GM23338 (cell line): Measurements from ENCODE around the gene GFOD1. TPM values are rescaled to one million over a fixed set of nuclear protein-coding genes. Genes with fewer than 3 reads are reported as not detected.

Source experiments
- ATAC-seq: fragments of 200-7000 bp; cut with Tn5 transposase; 3 replicates; pipeline ENCODE4 v1.9.1; 2020
- DNase-seq: peaks from one replicate; pipeline ENCODE4 v3.0.0-alpha.2; 2015; ENCODE audit warnings: low spot score
- H2AFZ ChIP-seq: fragments of 200-600 bp; sonication (generic); 2 replicates; pipeline ENCODE4 v1.8.0; 2016; ENCODE audit warnings: antibody characterized with exemption, mild to moderate bottlenecking, moderate library complexity
- H3F3A ChIP-seq: fragments of 200-600 bp; sonication (generic); replicated peaks from 2 replicates; pipeline ENCODE4 v1.8.0; 2017; ENCODE audit warnings: antibody characterized with exemption, mixed run types, low read depth
- H3K27ac ChIP-seq: fragments of 200-600 bp; sonication (generic); 2 replicates; pipeline ENCODE4 v1.6.1; 2016; ENCODE audit warnings: low read depth
- H3K27me3 ChIP-seq: fragments of 200-600 bp; sonication (generic); 2 replicates; pipeline ENCODE4 v1.8.0; 2016; ENCODE audit warnings: mild to moderate bottlenecking, mixed run types, moderate library complexity; ENCODE audit not compliant: insufficient read depth
- H3K36me3 ChIP-seq: fragments of 200-600 bp; sonication (generic); 2 replicates; pipeline ENCODE4 v1.8.0; 2016; ENCODE audit warnings: mild to moderate bottlenecking; ENCODE audit not compliant: insufficient read depth
- H3K4me1 ChIP-seq: fragments of 200-600 bp; sonication (generic); 2 replicates; pipeline ENCODE4 v1.8.0; 2016; ENCODE audit warnings: mild to moderate bottlenecking, moderate library complexity; ENCODE audit not compliant: insufficient read depth
- H3K4me2 ChIP-seq: fragments of 200-600 bp; sonication (generic); 2 replicates; pipeline ENCODE4 v1.7.1; 2017; ENCODE audit warnings: mixed run types
- H3K4me3 ChIP-seq: fragments of 200-600 bp; sonication (generic); 2 replicates; pipeline ENCODE4 v1.6.1; 2016; ENCODE audit warnings: mixed run types
- H3K79me2 ChIP-seq: fragments of 200-600 bp; sonication (generic); replicated peaks from 2 replicates; pipeline ENCODE4 v1.8.0; 2017; ENCODE audit warnings: mild to moderate bottlenecking; ENCODE audit not compliant: insufficient read depth
- H3K9me2 ChIP-seq: fragments of 200-600 bp; sonication (generic); 2 replicates; pipeline ENCODE4 v1.8.0; 2017; ENCODE audit not compliant: insufficient read depth
- H4K20me1 ChIP-seq: fragments of 200-600 bp; sonication (generic); replicated peaks from 2 replicates; pipeline ENCODE4 v1.8.0; 2017; ENCODE audit warnings: mild to moderate bottlenecking; ENCODE audit not compliant: insufficient read depth
- H3K27ac Mint-ChIP-seq: 2 replicates; pipeline ENCODE4 v1.8.0; 2020; ENCODE audit warnings: inconsistent platforms, mild to moderate bottlenecking, moderate library complexity, mixed read lengths
- H3K27me3 Mint-ChIP-seq: 3 replicates; pipeline ENCODE4 v1.8.0; 2022; ENCODE audit warnings: low read depth, mild to moderate bottlenecking, moderate library complexity, mixed read lengths, inconsistent platforms; ENCODE audit not compliant: insufficient read depth, poor library complexity
- H3K36me3 Mint-ChIP-seq: 3 replicates; pipeline ENCODE4 v1.8.0; 2021; ENCODE audit warnings: low read depth, mild to moderate bottlenecking, inconsistent platforms, moderate library complexity, mixed read lengths
- H3K4me1 Mint-ChIP-seq: 3 replicates; pipeline ENCODE4 v1.8.0; 2020; ENCODE audit warnings: mild to moderate bottlenecking, inconsistent platforms, mixed read lengths
- H3K4me3 Mint-ChIP-seq: 3 replicates; pipeline ENCODE4 v1.8.0; 2021; ENCODE audit warnings: moderate library complexity, mild to moderate bottlenecking, inconsistent platforms, mixed read lengths
- H3K9me3 Mint-ChIP-seq: 3 replicates; pipeline ENCODE4 v1.8.0; 2020; ENCODE audit warnings: moderate library complexity, mild to moderate bottlenecking, inconsistent platforms, mixed read lengths
- CREB1 ChIP-seq: fragments of 250-450 bp; sonication (Bioruptor Pico); IDR thresholded peaks from 2 replicates; pipeline ENCODE4 v1.5.0; 2020; ENCODE audit warnings: low read depth, mild to moderate bottlenecking, moderate library complexity
- CTCF ChIP-seq, 2 experiments: fragments of 200-600 bp in 1 of 2; sonication (generic) in 1 of 2; conservative IDR thresholded peaks; 2 replicates each; pipeline versions ENCODE4 v1.5.1 to v1.6.1; 2016 to 2017; ENCODE audit warnings: antibody characterized with exemption in 2 of 2, low read depth in 2 of 2, mild to moderate bottlenecking in 2 of 2, moderate library complexity in 1 of 2
- ETS1 ChIP-seq: IDR thresholded peaks from 2 replicates; pipeline ENCODE4 v1.6.1; 2016; ENCODE audit warnings: antibody characterized with exemption
- EZH2 ChIP-seq: fragments of 200-600 bp; sonication (generic); IDR thresholded peaks from one replicate; pipeline ENCODE4 v1.8.0; 2017; ENCODE audit warnings: antibody characterized with exemption, mild to moderate bottlenecking, low read depth; ENCODE audit not compliant: unreplicated experiment
- EZH2phosphoT487 ChIP-seq: fragments of 200-600 bp; sonication (generic); IDR thresholded peaks from one replicate; pipeline ENCODE4 v1.8.1; 2018; ENCODE audit warnings: antibody characterized with exemption; ENCODE audit not compliant: unreplicated experiment
- JUNB ChIP-seq: IDR thresholded peaks from one replicate; pipeline ENCODE4 v1.6.1; 2016; ENCODE audit warnings: antibody characterized with exemption; ENCODE audit not compliant: unreplicated experiment
- NANOG ChIP-seq: IDR thresholded peaks from 2 replicates; pipeline ENCODE4 v1.6.1; 2016; ENCODE audit warnings: antibody characterized with exemption, borderline replicate concordance
- POLR2AphosphoS5 ChIP-seq: IDR thresholded peaks from 2 replicates; pipeline ENCODE4 v1.6.1; 2016; ENCODE audit warnings: antibody characterized with exemption, low read depth
- REST ChIP-seq: IDR thresholded peaks from one replicate; pipeline ENCODE4 v1.6.1; 2018; ENCODE audit warnings: antibody characterized with exemption; ENCODE audit not compliant: unreplicated experiment
- ZNF114 ChIP-seq: fragments of 250-450 bp; sonication (Bioruptor Pico); IDR thresholded peaks from 2 replicates; pipeline ENCODE4 v1.5.0; 2020; ENCODE audit warnings: mild to moderate bottlenecking, moderate library complexity
- ZNF331 ChIP-seq: fragments of 250-450 bp; sonication (Bioruptor Pico); IDR thresholded peaks from 2 replicates; pipeline ENCODE4 v1.5.0; 2020; ENCODE audit warnings: low read depth, mild to moderate bottlenecking, moderate library complexity
- ZNF462 ChIP-seq: fragments of 250-450 bp; sonication (Bioruptor Pico); IDR thresholded peaks from 2 replicates; pipeline ENCODE4 v1.5.0; 2020; ENCODE audit warnings: mild to moderate bottlenecking, moderate library complexity
- polyA plus RNA-seq: library from polyadenylated mRNA; unstranded; fragments of >200 nt; fragmentation: Nextera tagmentation; extraction: Ambion mirVana; gene quantifications from 2 replicates; pipeline ENCODE4 v1.2.1, GENCODE V29; 2016
- total RNA-seq: library from RNA; depleted of rRNA; stranded (reverse); fragments of >200 nt; shearing (Covaris generic); gene quantifications from 2 replicates; pipeline ENCODE4 v1.2.3, GENCODE V29; 2014

Gene GFOD1
- total and polyA plus RNA-seq, 2 experiments from 2014 or later, result 4.9 to 12.8 TPM

GRCh38 chr6:13409991-13410390 is 77.4 kb downstream of the GFOD1 start:
- H3K79me2 ChIP-seq, result no peaks in the 10 kb centered on the region
- no peak overlapping the region for H2AFZ ChIP-seq
- H3K4me1 Mint-ChIP-seq, result peaks cover 41% of the 10 kb centered on the region
- H3K4me3 Mint-ChIP-seq, result no peak overlapping the region
- H3K9me2 ChIP-seq, result 0 out of 2 replicates have a peak, but pooled peaks cover 6% of the 10 kb centered on the region
- H3K4me2 ChIP-seq, result no peak overlapping the region
- H3F3A ChIP-seq, result peaks cover 4% of the 10 kb centered on the region; the same call in 1 of the 2 replicates
- no peaks in the 10 kb centered on the region; the same call in 1 of the 2 replicates for H4K20me1 ChIP-seq
- H3K4me1 ChIP-seq, result peaks cover 6% of the 10 kb centered on the region
- no peak overlapping the region for H3K27ac Mint-ChIP-seq
- H3K36me3 Mint-ChIP-seq, result no peaks in the 10 kb centered on the region
- H3K4me3 ChIP-seq, result no peak overlapping the region
- H3K27me3 ChIP-seq, result no peaks in the 10 kb centered on the region
- H3K36me3 ChIP-seq, result no peaks in the 10 kb centered on the region
- no peak overlapping the region for H3K27ac ChIP-seq
- ATAC-seq (no peak), DNase-seq (no peak)
- TF ChIP-seq ETS1, result no peak
- no peak for TF ChIP-seq ZNF331 (CRISPR knock-in tag)
- TF ChIP-seq REST, result no peak
- no peak for TF ChIP-seq EZH2
- TF ChIP-seq NANOG, result no peak
- TF ChIP-seq ZNF462, result no peak
- no peak for TF ChIP-seq EZH2phosphoT487
- no peak for TF ChIP-seq JUNB
- no peak for TF ChIP-seq POLR2AphosphoS5
- TF ChIP-seq CREB1 (CRISPR knock-in tag), result no peak
- no peak for TF ChIP-seq ZNF114 (CRISPR knock-in tag)
- TF ChIP-seq CTCF (conservative IDR thresholded peaks at IDR 0.05; ENCODE audit: low read depth in 2 of 2), result no peak
- H3K27me3 Mint-ChIP-seq, result peaks cover 4% of the 10 kb centered on the region
- no peaks in the 10 kb centered on the region for H3K9me3 Mint-ChIP-seq
